Medulla oblongata (tissue), 1 donor: ENCODE data around the gene XPR1.
"Not testable (repeated sequence)": the region's sequence is repeated elsewhere in the genome, so short reads cannot be mapped to it uniquely, and the experiment has no call there.

ENCODE experiments used
- DNase-seq: peaks from one replicate; pipeline ENCODE4 v3.0.0-alpha.2; 2015; ENCODE audit errors: extremely low spot score

The XPR1 gene

DNA sequence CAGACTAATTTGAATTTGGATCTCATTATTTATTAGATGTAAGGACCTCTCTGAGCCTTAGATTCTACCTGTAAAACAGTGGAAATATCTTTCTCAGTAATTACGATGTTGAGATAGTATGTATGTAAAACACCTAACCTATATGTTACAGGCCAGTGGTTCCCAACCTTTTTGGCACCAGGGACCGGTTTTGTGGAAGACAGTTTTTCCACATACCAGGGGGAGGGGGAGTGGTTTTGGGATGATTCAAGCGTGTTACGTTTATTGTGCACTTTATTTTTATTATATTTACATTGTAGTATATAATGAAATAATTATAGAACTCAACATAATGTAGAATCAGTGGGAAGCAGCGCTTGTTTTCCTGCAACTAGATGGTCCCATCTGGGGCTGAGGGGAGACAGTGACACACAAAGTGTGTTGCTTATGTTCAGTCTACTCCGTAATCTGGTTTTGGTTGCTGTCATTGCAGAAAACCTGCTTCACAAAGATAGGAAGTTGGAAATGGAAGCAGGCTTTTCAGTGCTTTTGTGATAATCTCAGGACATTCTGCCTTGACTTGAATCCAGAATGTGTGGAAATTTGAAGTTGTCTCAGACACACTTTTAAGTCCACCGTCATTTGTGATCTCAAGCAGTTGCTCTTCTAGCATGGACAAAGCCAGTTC, 12.8 kb downstream of the XPR1 start:
- DNase-seq = no peak

DNA sequence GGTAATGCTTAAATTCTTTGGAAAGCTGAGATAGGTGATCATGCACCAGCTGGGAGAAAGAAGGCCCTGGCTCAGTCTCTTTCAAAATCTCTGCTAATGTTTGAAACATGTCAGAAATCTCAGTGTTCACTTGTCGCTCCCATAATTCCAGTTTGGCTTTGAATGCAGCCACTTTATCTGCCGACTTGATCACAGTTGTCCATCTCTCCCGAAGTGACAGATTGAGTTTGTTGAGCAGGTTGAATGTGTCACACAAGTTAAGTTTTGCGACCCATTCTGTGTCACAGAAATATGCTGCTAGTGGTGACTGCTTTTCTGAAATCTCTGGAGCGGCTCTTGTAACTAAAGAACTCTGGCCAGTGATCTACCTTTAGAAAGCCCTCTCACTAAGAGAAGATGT, 13.4 kb downstream of the XPR1 start:
- DNase-seq = not testable (repeated sequence)

DNA sequence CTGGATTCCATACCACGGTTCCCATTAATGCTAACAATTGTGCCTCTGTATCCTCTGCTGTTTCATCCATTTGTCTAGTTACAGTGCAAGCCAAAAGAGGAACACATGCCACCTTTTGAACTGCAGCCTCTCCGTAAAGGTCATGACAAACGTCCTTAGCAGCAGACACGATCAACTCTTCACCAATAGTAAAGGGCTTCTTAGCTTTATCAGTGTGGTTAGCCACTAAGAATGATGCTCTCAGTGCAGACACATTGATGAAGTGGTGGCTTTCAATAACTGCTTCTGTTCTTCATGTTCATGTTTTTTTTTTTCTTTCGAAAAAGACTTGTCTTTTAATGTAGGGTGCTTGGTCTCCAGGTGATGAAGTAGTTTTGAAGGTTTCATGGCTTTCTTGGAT, 14.3 kb downstream of the XPR1 start:
- DNase-seq = no peak

DNA sequence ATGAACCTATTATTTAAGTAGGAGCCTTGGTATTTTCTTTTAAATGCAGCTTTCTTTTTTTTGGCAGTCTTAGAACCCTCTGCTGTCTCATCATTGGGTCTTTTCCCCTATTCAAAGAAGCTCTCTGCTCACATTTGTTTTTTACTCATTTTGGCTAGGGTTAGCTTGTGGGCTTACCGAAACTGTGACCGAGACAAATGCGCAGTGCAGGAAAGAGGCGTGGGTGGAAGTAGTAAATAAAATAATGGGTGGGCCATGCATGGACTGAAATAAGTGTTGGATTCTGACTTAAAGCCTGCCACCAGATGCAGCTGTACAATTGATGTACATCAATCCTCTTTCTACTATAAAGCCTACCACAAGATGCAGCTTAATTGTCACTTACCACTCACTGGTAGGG, 14.7 kb downstream of the XPR1 start:
- DNase-seq = no peak

DNA sequence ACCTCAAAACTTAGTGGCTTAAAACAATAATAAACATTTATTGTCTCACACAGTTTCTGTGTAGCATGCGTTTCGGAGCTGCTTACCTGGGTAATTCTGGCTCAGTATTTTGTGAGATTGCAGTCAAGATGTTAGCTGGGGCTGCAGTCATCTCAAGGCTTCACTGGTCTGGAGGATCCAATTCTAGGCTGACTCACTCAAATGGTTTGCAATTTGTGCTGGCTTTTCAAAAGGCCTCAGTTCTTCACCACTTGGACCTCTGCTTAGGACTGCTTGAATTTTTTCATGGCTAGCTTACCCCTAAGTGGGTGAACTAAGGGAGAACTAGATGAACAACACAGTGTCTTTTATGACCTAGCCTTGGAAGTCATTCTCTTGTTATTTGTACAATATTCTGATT, 21.0 kb downstream of the XPR1 start:
- DNase-seq = no peak

DNA sequence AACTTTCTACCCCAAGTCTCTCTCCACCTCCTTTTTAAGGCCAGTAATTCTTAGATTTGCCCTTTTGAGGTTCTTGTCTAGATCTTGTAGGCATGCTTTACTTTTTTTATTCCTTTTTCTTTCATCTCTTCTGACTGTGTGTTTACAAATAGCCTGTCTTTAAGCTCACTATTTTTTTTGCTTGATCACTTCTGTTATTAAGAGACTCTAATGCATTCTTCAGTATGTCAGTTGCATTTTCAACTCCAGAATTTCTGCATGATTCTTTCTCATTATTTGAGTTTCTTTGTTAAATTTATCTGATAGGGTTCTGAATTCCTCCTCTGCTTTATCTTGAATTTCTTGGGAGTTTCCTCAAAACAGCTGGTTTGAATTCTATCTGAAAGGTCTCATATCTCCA, 30.9 kb downstream of the XPR1 start:
- DNase-seq = no peak

DNA sequence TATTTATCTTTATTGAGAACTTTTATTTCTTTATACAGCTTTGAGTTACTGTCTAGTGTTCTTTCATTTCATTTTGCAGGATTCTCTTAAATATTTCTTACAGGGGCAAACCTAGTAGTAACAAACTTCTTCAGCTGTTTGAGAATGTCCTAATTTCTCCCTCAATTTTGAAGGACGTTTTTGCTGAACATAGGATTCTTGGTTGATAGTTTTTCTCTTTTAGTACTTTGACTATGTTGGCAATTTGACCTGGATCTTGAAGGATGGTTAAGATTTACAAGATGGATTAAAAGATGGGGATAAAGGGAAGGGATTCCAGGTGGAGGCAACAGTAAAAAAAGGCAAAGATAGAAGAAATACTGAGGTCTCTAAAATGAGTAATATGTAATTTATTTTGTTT, 38.9 kb downstream of the XPR1 start:
- no peak for DNase-seq

DNA sequence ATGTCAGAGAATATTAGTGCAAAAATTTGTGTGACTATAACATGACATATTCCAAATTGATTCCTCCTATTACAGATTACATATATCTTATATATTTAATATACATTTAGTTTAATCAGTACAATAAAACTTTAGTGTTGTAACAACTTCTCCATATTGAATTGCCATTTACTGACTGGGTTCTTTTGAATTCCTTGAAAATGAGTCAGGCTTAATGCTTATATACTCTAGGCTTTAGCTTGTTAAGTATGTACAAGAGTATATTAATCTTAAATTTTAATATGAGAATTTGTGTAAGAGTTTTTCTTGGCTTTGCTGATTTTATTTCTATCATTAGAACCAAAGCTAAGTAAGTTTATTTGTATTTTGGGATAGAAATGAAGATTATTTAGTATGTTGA, 40.3 kb downstream of the XPR1 start:
- DNase-seq = no peak

DNA sequence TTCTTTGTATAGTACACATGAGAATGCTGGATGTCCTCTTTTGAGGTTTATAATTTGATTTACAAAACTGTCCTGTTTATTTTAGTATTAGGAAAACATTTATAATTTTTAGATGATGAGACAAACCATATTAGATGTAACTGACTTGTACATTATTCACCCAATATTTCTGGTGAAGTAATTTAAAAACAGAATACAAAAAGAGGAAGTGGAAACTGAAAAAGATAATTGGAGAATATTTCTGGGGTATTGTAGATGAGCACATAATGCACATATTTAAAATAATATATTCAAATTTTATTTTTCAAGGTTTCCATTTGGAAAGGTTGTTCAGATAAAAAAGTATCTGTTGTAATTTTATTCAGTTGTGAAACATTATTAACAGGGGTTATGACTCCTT, 40.7 kb downstream of the XPR1 start:
- DNase-seq = no peak

DNA sequence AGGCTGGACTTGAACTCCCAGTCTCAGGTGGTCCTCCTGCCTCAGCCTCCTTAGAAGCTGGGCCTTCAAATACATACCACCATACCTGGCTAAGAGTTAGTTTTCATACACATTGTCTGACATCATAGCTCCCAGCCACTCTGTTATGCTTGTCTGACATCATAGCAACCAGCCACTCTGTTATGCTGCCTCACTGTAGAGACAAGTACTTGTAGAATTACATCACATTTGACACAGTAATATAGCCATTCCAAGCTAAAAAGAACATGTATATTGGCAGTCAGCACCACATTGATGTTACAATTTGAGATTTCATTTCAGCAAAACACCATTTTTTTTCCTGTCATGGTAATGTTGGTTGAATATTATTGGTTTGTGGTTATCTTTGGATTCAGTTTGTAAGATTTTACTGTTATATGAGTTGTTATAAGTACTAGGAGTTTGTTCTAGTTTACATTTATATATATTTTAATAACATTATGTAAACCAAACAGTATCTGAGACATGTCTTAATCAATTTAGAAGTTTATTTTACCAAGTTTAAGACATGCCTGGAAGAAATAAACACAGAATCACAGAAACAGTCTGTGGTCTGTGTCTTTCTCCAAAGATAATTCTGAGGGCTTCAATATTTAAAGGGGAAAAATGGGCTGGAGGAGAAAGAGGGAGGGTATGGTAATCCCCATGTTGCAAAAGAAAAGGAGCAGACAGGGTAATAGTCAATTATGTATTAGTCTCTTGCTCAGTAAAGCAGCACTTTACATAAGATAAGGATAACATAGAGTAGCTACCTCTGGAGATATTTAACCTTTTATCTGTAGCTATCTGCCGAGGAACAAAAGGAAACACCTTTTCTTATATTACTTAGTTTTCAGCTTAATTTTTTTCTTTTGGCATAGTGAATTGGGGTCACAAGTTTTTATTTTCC, 43.0 kb downstream of the XPR1 start:
- DNase-seq = no peak

DNA sequence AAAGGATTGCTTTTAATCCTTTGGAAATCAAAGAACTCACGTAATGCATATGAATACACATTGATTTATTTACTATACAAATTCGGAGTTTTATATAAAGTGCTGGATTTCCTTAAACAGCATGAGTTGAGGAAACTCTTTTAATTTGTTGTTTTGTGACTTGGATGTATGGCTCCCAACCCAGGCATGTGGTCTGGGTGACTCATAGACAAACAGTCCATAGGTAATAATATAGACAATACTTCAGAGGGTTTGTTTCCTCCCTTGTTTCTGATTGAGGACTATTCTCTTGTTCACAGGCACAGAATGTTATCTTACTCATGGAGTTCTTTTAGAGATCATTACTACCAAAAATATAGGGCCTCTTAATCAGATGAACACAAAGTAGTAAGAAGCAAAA, 43.8 kb downstream of the XPR1 start:
- DNase-seq = no peak

DNA sequence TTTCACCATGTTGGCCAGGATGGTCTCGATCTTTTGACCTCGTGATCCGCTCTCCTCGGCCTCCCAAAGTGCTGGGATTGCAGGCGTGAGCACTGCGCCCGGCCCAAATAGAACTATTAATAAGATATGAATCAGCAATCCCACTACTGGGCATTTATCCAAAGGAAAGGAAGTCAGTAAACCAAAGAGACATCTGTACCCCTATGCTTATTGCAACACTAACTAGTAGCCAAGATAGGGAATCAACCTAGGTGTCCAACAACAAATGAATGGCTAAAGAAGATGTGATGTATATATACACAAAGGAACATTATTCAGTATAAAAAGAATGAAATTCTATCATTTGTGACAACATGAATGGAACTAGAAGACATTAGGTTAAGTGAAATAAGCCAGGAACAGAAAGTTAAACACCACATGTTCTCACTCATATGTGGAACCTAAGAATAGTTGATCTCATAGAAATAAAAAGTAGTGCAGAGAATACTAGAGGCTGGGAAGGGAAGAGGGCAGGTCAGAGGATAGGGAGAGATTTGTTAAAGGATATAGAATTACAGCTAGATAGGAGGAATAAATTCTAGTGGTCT, 48.8 kb downstream of the XPR1 start:
- no peak for DNase-seq

DNA sequence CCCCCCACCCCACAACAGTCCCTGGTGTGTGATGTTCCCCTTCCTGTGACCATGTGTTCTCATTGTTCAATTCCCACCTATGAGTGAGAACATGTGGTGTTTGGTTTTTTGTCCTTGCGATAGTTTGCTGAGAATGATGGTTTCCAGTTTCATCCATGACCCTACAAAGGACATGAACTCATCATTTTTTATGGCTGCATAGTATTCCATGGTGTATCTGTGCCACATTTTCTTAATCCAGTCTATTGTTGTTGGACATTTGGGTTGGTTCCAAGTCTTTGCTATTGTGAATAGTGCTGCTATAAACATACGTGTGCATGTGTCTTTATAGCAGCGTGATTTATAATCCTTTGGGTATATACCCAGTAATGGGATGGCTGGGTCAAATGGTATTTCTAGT, 51.3 kb downstream of the XPR1 start:
- not testable (repeated sequence) for DNase-seq

DNA sequence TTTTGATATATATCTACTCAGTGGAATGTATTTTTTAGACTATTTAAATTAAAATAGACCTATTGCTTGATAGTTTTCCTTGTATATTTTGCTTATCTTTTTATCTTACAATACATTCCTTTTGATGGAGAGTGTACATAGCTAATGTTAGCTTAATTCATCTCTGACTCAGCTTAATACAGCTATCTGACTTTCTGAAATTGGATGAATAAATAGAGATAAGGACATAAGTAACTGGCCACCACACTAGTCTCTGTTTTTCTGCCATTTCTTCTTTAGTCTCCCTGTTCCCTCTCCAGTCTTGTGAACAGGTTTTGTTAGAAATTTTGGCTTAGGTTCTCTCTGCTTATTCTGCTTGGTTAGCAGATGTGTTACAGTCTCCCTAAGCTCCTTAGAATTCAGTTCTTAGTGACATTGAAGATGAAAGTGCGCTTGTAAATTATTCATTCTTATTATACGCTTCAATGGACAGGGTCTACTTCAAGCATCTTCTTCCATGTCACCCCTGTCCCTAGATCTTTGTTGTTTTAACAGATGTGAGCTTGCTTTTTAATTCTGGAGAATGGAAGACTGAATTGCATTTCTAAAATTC, 59.6 kb downstream of the XPR1 start:
- peak; percentile 5 for DNase-seq

DNA sequence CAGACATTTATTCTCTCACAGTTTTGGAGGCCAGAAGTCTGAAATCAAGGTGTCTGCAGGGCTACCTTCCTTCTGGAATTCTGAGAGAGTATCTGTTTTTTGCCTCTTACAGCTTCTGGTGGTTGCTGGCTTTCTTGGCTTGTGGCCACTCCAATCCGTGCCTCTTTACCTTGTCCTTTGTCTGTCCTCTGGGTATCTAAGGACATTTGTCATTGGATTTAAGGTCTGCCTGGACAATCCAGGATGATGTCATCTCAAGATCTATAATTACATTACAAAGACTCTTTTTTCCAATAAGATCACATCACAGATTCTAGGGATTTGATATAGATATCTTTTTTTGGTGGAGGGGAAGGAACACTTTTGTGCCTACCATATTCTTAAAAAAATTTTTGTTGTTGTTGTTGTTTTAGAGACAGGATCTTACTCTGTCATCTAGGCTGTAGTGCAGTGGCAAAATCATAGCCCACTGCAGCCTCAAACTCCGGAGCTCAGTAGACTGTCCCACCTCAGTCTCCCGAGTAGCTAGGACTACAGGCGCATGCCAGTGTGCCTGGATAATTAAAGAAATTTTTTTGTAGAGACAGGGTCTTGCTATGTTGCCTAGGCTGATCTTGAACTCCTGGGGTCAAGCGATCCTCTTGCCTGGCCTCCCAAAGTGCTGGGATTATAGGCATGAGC, 61.9 kb downstream of the XPR1 start:
- DNase-seq = no peak

DNA sequence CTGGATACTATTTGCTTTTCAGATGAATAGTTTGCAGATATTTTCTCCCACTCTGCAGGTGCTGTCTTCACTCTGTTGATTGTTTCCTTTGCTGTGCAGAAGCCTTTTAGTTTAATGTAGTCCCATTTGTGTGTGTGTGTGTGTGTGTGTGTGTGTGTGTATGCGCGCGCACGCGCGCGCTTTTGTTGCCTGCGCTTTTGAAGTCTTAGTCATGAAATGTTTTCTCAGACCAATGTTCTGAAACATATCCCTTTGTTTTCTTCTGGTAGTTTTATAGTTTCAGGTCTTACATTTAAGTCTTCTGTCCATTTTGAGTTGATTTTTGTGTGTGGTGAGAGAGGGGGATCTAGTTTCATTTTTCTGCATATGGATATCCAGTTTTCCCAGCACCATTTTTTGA, 63.5 kb downstream of the XPR1 start:
- no peak for DNase-seq

DNA sequence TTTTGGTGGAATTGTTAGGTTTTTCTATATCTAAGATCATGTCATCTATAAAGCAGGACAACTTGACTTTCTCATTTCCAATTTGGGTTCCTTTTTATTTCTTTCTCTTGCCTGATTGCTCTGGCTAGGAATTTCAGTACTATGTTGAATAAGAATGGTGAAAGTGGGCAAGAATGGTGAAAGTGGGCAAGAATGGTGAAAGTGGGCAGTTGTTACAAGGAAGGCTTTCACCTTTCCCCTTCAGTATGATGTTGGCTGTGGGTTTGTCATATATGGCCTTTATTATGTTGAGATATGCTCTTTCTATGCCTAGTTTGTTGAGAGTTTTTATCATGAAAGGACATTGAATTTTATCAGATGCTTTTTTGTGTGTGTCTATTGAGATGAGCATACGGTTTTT, 64.5 kb downstream of the XPR1 start:
- no peak for DNase-seq

DNA sequence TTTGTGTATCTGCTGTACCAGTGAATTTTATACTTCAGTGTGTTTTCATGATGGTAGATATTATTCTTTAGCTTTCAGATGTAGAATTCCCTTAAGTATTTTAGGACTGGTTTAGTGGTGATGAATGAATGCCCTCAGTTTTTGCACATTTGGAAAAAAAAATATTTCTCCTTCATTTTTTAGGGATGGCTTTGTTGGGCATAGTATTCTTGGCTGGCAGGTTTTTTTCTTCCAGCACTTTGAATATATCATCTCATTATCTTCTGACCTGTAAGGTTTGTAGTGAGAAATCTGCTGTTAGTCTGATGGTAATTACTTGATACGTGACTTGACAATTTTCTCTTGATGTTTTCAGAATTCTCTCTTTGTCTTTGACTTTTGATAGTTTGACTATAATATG, 66.8 kb downstream of the XPR1 start:
- no peak for DNase-seq

DNA sequence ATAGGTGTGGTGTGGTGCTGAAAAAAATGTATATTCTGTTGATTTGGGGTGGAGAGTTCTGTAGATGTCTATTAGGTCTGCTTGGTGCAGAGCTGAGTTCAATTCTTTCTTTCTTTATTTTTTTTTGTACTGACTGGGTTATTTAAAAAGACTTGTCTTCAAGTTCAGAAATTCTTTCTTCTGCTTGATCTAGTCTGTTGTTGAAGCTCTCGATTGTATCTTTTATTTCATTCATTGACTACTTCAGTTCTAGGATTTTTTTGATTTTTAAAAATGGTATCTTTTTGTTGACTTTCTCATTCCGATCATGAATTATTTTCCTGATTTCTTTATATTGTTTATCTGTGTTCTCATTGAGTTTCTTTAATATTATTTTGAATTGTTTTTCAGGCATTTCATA, 70.6 kb downstream of the XPR1 start:
- DNase-seq = not testable (repeated sequence)

DNA sequence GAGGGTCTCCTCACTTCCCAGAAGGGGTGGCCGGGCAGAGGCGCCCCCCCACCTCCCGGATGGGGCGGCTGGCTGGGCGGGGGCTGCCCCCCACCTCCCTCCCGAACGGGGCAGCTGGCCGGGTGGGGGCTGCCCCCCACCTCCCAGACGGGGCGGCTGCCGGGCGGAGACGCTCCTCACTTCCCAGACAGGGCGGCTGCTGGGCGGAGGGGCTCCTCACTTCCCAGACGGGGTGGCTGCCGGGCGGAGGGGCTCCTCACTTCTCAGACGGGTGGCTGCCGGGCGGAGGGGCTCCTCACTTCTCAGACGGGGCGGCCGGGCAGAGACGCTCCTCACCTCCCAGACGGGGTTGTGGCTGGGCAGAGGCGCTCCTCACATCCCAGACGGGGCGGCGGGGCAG, 78.9 kb downstream of the XPR1 start:
- not testable (repeated sequence) for DNase-seq

DNA sequence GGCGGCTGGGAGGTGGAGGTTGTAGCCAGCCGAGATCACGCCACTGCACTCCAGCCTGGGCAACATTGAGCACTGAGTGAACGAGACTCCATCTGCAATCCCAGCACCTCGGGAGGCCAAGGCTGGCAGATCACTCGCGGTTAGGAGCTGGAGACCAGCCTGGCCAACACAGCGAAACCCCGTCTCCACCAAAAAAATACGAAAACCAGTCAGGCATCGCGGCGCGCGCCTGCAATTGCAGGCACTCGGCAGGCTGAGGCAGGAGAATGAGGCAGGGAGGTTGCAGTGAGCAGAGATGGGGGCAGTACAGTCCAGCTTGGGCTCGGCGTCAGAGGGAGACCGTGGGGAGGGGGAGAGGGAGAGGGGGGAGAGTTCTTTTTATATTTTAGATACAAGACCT, 79.4 kb downstream of the XPR1 start:
- not testable (repeated sequence) for DNase-seq

DNA sequence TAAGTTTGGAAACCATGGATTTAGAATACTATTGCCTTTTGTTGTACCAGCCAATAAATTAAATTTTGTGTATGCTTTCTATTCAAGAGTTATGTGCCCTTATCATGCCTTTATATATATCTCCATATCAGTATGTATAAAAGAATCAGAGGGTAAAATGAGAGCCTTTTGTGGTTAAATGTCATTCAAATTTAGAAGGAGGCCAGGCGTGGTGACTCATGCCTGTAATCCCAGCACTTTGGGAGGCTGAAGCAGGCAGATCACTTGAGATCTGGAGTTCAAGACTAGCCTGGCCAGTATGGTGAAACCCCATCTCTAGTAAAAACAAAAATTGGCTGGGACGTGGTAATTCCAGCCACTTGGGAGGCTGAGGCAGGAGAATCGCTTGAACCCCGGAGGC, 88.9 kb downstream of the XPR1 start:
- no peak for DNase-seq
